GM06990 (cell line): ENCODE results near the gene ANKMY1.

Experiments
- DNase-seq: peaks from one replicate; pipeline ENCODE4 v3.0.0-alpha.2; 2011; ENCODE audit not compliant: insufficient read length; ENCODE audit errors: extremely low read depth
- H3K27me3 ChIP-seq: replicated peaks from 2 replicates; pipeline ENCODE4 v1.6.0; 2011; ENCODE audit warnings: low read length; ENCODE audit not compliant: control insufficient read depth, insufficient read depth
- H3K36me3 ChIP-seq: 2 replicates; pipeline ENCODE4 v1.5.1; 2011; ENCODE audit warnings: low read length; ENCODE audit not compliant: control insufficient read depth, insufficient read depth
- H3K4me3 ChIP-seq: replicated peaks from 2 replicates; pipeline ENCODE4 v1.5.1; 2011; ENCODE audit warnings: low read depth, mild to moderate bottlenecking, control low read depth, low read length
- CTCF ChIP-seq: IDR thresholded peaks from 2 replicates; pipeline ENCODE4 v1.5.1; 2011; ENCODE audit warnings: low read length, control low read depth, mild to moderate bottlenecking, inconsistent platforms; ENCODE audit not compliant: insufficient read depth, poor library complexity, severe bottlenecking

Gene ANKMY1

GRCh38 chr2:240514631-240515030, 43.2 kb downstream of the ANKMY1 start:
- H3K4me3 ChIP-seq: no peak overlapping the region
- peaks cover 5% of the 10 kb centered on the region for H3K36me3 ChIP-seq
- TF ChIP-seq CTCF: no peak
- no peak for DNase-seq
- H3K27me3 ChIP-seq: no peaks in the 10 kb centered on the region

GRCh38 chr2:240513549-240514287, 44.1 kb downstream of the ANKMY1 start:
- H3K4me3 ChIP-seq: no peak overlapping the region
- DNase-seq: peak; percentile 85
- no peaks in the 10 kb centered on the region for H3K27me3 ChIP-seq
- peaks cover 5% of the 10 kb centered on the region for H3K36me3 ChIP-seq
- TF ChIP-seq CTCF: peak; percentile 98

- peaks cover 5% of the 10 kb centered on the region for H3K36me3 ChIP-seq
- H3K27me3 ChIP-seq: no peaks in the 10 kb centered on the region
- no peak for DNase-seq
- H3K4me3 ChIP-seq: no peak overlapping the region
- TF ChIP-seq CTCF: no peak
Measured at GRCh38 chr2:240512666-240513535, 44.9 kb downstream of the ANKMY1 start.

GRCh38 chr2:240512109-240512485, 45.7 kb downstream of the ANKMY1 start:
- H3K27me3 ChIP-seq: no peaks in the 10 kb centered on the region
- no peak overlapping the region for H3K4me3 ChIP-seq
- DNase-seq: no peak
- H3K36me3 ChIP-seq: peaks cover 5% of the 10 kb centered on the region
- TF ChIP-seq CTCF: no peak

GRCh38 chr2:240511351-240512108, 46.3 kb downstream of the ANKMY1 start:
- TF ChIP-seq CTCF: no peak
- Histone ChIP-seq H3K27me3 (no peaks in the 10 kb centered on the region), H3K4me3 (no peak overlapping the region), H3K36me3 (peaks cover 5% of the 10 kb centered on the region)
- no peak for DNase-seq
